ENCODE data around the gene QARS1. TPM values are rescaled to one million over a fixed set of nuclear protein-coding genes. Genes with fewer than 3 reads are reported as not detected.

Gene QARS1
- 100 to 1,000 TPM; 289 to 321 (median 300) TPM for polyA plus RNA-seq (ENCODE audit: insufficient read length in 3 of 3)
- long read RNA-seq, donor 1, transcript QARS-223 (4 exons, 679 nt): minor isoform, 11 of 52 reads
- long read RNA-seq, donor 1, transcript QARS-209 (23 exons, 2,362 nt): minor isoform, 5 of 52 reads
- long read RNA-seq, donor 1, transcript QARS-201 (24 exons, 2,827 nt): major isoform, 16 of 52 reads
- long read RNA-seq, donor 1, partial matches to known transcripts: 16 of 52 reads
- long read RNA-seq, donor 1, other reads (novel, unspliced or antisense): 0 of 52 reads
- long read RNA-seq, donor 2, transcript QARS-201 (24 exons, 2,827 nt): major isoform, 19 of 54 reads
- long read RNA-seq, donor 2, transcript QARS-223 (4 exons, 679 nt): minor isoform, 7 of 54 reads
- long read RNA-seq, donor 2, partial matches to known transcripts: 20 of 54 reads
- long read RNA-seq, donor 2, other reads (novel, unspliced or antisense): 0 of 54 reads
- long read RNA-seq, donor 3, transcript QARS-201 (24 exons, 2,827 nt): major isoform, 44 of 81 reads
- long read RNA-seq, donor 3, partial matches to known transcripts: 19 of 81 reads
- long read RNA-seq, donor 3, other reads (novel, unspliced or antisense): 6 of 81 reads
- long read RNA-seq, donor 4, transcript QARS-223 (4 exons, 679 nt): minor isoform, 6 of 92 reads
- long read RNA-seq, donor 4, transcript QARS-201 (24 exons, 2,827 nt): major isoform, 39 of 92 reads
- long read RNA-seq, donor 4, partial matches to known transcripts: 38 of 92 reads
- long read RNA-seq, donor 4, other reads (novel, unspliced or antisense): 0 of 92 reads
- long read RNA-seq, donor 5: 0 reads
- long read RNA-seq, donor 6, transcript QARS-201 (24 exons, 2,827 nt): major isoform, 24 of 73 reads
- long read RNA-seq, donor 6, transcript QARS-223 (4 exons, 679 nt): minor isoform, 10 of 73 reads
- long read RNA-seq, donor 6, partial matches to known transcripts: 33 of 73 reads
- long read RNA-seq, donor 6, other reads (novel, unspliced or antisense): 0 of 73 reads
- long read RNA-seq, donor 7, transcript QARS-223 (4 exons, 679 nt): minor isoform, 5 of 74 reads
- long read RNA-seq, donor 7, transcript QARS-201 (24 exons, 2,827 nt): major isoform, 30 of 74 reads
- long read RNA-seq, donor 7, partial matches to known transcripts: 29 of 74 reads
- long read RNA-seq, donor 7, other reads (novel, unspliced or antisense): 0 of 74 reads
- long read RNA-seq, donor 8, transcript QARS-201 (24 exons, 2,827 nt): major isoform, 52 of 169 reads
- long read RNA-seq, donor 8, transcript QARS-218 (2 exons, 600 nt): minor isoform, 9 of 169 reads
- long read RNA-seq, donor 8, transcript QARS-209 (23 exons, 2,362 nt): minor isoform, 5 of 169 reads
- long read RNA-seq, donor 8, transcript QARS-223 (4 exons, 679 nt): minor isoform, 19 of 169 reads
- long read RNA-seq, donor 8, partial matches to known transcripts: 74 of 169 reads
- long read RNA-seq, donor 8, other reads (novel, unspliced or antisense): 6 of 169 reads
- long read RNA-seq, donor 9, transcript QARS-201 (24 exons, 2,827 nt): major isoform, 25 of 61 reads
- long read RNA-seq, donor 9, partial matches to known transcripts: 26 of 61 reads
- long read RNA-seq, donor 9, other reads (novel, unspliced or antisense): 0 of 61 reads
- long read RNA-seq, donor 10, transcript QARS-201 (24 exons, 2,827 nt): major isoform, 26 of 71 reads
- long read RNA-seq, donor 10, transcript QARS-223 (4 exons, 679 nt): minor isoform, 6 of 71 reads
- long read RNA-seq, donor 10, partial matches to known transcripts: 33 of 71 reads
- long read RNA-seq, donor 10, other reads (novel, unspliced or antisense): 0 of 71 reads
- long read RNA-seq, donor 11, transcript QARS-201 (24 exons, 2,827 nt): major isoform, 30 of 69 reads
- long read RNA-seq, donor 11, partial matches to known transcripts: 32 of 69 reads
- long read RNA-seq, donor 11, other reads (novel, unspliced or antisense): 0 of 69 reads
- long read RNA-seq, donor 12, transcript QARS-201 (24 exons, 2,827 nt): major isoform, 8 of 33 reads
- long read RNA-seq, donor 12, partial matches to known transcripts: 13 of 33 reads
- long read RNA-seq, donor 12, other reads (novel, unspliced or antisense): 0 of 33 reads
- long read RNA-seq, donor 13, transcript QARS-201 (24 exons, 2,827 nt): major isoform, 36 of 133 reads
- long read RNA-seq, donor 13, transcript QARS-218 (2 exons, 600 nt): minor isoform, 6 of 133 reads
- long read RNA-seq, donor 13, transcript QARS-223 (4 exons, 679 nt): minor isoform, 12 of 133 reads
- long read RNA-seq, donor 13, partial matches to known transcripts: 66 of 133 reads
- long read RNA-seq, donor 13, other reads (novel, unspliced or antisense): 0 of 133 reads
- long read RNA-seq, donor 14, transcript QARS-201 (24 exons, 2,827 nt): major isoform, 28 of 42 reads
- long read RNA-seq, donor 14, partial matches to known transcripts: 7 of 42 reads
- long read RNA-seq, donor 14, other reads (novel, unspliced or antisense): 0 of 42 reads
- long read RNA-seq, donor 15, transcript QARS-201 (24 exons, 2,827 nt): major isoform, 19 of 47 reads
- long read RNA-seq, donor 15, partial matches to known transcripts: 19 of 47 reads
- long read RNA-seq, donor 15, other reads (novel, unspliced or antisense): 0 of 47 reads
- long read RNA-seq, donor 16, transcript QARS-201 (24 exons, 2,827 nt): major isoform, 68 of 279 reads
- long read RNA-seq, donor 16, transcript QARS-223 (4 exons, 679 nt): minor isoform, 17 of 279 reads
- long read RNA-seq, donor 16, partial matches to known transcripts: 168 of 279 reads
- long read RNA-seq, donor 16, other reads (novel, unspliced or antisense): 16 of 279 reads

DNA sequence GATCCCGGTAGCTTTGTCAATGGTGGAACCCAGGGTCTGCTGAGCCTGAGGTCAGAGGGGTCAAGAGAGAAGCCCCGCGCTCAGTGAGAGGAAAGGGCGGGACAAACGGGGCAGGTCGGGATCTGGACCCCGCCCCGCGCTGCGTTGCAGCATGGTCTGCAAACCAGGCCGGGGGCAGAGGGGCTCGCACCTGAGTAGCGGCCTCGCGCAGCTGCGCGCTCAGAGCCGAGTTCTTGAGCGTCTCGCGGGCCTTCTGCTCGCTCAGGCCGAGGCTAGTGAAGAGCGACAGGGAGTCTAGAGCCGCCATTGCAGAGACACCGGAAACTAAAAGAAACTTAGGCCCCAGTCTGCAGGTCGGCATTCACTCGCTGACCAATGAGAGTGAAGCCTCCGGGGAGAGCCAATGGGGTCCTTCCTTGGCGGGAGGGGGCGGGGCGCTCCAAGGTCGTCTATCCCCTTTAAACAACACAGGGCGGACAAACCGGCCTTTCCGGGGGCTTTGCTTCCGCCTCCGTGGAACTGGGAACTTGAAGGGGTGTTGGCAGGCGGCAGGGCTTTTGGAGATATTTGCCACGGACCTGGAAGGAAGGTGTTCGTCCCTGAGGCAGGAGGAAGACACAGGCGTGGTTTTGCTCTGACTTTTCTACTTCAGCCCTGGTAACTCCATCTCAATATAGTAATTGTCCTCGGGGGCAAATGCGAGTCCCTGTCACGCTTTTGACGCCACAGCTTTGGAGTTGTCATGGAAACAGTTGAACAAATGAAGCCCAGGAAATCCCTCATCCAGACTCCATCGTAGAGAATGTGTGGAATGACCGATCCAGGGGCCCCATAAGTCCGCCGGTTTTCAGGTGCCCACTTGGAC is at the start of gene QARS1:
TSS of gene QARS1 (minus strand) at position 331 of the 865 bp plus-strand sequence. CDS start at position 307, 24 bp downstream.
- peak; percentile 74 to 96 (median 89) for DNase-seq (ENCODE audit: extremely low read depth in 1 of 11, low read depth in 9 of 11, low spot score in 4 of 11)

DNA sequence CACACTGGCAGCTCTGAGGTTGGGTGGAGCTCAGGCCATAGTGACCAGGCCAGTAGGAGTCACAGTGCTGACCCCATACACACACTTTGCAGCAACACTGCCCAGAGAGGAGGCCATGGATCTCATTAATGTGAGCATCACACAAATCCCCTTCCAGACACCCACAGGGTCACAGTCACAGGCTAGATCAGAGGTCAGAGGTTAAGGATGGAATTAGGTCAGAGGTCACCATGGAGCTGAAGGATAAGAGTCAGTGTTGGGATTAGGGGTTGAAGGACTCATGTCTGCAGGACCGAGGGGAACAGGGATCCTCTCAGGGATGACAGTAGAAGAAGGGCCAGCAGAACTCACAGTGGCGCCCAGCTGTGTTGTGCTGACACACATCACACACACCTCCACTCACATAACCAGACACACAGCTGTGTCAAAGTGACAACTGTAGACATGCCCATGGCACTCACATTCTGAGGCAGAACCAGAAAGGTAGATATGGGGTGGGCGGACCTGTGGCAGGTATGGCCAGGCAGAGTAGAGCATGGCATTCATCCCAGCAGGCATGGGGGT is 48.9 kb upstream of the QARS1 start:
- DNase-seq (ENCODE audit: extremely low read depth in 1 of 11, low read depth in 9 of 11, low spot score in 4 of 11): no peak

DNA sequence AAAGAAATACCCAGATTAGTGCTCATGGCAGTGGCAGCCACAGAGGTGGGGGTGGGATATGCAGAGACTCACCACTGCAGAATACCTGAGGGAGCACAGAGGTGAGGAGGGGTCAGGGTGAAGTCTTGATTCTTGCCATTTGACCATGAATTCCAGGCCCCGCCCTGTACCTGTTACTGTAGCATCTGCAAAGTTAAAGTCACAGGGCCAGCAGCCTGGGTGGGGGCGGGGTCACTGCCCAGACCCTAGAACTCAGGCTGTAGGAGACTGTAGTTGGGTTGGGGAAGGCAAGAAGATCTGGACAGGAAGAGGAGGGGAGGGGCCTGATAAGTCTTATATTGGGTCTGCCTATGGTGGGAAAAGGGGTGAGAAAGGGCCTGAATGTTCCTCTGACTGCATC is 47.1 kb upstream of the QARS1 start:
- DNase-seq (ENCODE audit: extremely low read depth in 1 of 11, low read depth in 9 of 11, low spot score in 4 of 11): no peak

DNA sequence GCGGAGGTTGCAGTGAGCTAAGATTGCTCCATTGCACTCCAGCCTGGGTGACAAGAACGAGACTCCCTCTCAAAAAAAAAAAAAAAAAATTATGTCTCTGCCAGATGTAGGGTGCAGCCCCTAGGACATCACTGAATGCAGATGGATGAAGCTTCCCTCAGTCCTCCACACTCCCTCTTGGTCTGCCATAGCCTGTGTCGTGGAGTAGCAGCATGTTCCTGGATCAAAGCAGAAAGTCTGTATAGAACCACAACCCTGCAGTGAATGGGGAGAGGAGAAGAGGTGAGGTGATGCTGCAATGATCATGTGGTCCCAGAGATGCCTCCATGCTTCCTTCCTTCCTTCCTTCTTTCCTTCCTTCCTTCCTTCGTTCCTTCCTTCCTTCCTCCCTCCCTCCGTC is 43.6 kb upstream of the QARS1 start:
- DNase-seq (ENCODE audit: extremely low read depth in 1 of 11, low read depth in 9 of 11, low spot score in 4 of 11): no peak

DNA sequence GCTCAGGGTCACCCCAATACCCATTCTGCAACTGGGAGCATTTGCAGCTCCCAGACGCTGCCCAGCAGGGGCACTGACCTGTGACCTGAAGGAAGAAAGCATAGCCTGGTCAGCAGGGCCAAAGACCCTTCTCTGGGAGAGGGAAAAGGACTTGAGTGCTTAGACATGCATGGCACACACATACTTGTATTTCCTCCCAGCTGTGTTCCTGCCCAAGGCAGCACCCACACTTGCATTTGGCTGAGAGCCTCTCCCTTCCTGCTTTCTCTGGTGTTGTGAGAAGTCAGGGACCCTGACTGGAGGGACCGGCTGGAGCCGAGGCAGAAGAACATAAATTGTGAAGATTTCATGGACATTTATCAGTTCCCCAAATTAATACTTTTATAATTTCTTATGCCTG is 35.5 kb upstream of the QARS1 start:
- DNase-seq (ENCODE audit: extremely low read depth in 1 of 11, low read depth in 9 of 11, low spot score in 4 of 11): no peak

DNA sequence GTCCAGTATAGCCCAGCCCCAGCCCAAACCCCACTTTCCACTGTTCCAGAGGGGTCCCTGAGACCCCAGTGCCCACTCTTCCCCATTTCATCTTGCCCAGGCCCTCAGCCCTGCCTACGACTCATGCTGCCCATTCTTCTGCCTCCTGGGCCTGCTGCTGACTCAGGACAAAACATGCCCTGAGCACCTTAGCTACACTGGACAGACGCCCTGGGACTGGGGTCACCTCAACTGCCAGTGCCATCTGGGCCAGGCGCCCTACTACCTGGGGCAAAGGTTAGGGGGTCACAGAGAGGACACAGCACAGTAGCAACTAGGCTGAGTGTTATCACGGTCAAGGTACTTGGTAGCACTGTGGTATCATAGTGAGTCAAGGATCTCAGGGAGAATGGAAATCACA is 30.9 kb upstream of the QARS1 start:
- no peak for DNase-seq (ENCODE audit: extremely low read depth in 1 of 11, low read depth in 9 of 11, low spot score in 4 of 11)

DNA sequence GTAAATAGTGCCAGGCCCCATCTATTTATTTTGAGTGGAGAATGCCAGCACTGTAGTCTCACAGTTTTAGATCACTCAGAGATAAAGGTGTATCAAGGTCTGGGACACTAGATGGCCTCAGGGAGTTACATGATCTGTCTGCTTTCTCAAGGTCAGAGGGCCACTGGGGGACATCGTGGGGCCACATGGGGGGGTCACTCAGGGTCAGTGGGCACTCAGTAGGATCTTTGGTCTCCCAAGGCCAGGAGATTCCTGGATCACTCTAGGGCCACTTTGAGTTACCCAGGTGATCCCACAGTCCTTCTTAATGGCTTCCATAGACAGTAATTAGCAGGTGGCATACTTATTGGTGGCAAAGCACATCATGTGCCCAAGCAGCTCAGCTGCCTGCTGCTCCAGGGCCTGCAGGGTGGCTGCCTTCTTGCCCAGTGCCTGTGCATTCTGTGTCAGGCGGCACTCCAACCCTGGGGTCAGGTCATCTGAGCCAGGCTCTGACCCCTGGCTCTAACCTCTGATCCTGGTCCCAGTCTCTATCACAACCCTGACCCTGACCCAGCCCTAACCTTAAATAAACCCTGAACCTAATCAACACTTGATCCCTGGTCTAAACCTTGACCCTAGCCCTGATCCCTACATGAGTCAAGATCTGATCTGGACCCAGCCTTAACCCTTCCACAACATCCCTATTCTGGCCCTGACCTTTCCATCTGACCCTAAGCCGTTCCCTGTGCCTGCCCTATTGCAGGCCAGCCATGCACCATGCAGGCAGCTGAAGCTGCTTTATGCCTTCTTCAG is 30.1 kb upstream of the QARS1 start:
- DNase-seq (ENCODE audit: extremely low read depth in 1 of 11, low read depth in 9 of 11, low spot score in 4 of 11): no peak

DNA sequence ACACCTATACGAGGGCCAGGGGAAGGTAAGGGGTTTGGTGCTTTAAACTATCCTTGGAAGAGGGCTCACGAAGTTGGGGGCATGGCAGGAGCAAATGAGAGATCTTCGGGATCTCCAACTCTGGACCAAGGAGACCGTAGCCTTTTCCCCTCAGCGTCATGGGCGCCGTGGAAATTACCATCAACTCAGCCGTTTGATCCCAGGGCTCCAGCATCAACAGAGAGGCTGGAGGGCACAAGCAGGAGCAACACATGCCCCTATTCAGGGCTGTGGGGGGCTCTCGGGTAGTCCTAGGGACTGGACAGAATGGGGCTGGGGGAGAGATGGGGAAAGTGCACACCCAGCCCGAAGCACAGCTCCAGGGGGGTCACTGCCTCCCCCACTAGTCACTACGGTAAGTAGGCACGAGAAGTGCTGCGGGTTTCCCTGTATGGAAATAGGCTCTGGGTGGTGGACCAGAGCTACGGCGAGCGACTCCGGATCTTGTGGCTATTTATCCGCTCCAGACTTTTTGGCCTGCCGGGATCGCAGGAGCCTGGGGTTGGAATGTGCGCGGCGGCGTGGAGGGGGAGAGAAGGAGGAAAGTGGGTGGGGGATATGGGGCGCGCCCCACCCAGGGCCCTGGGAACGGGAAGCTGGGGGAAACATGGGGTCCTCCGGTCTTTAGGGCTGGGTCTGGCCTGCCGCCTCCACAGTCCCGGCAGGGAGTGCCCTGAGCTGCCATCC is 28.8 kb upstream of the QARS1 start:
- DNase-seq (ENCODE audit: extremely low read depth in 1 of 11, low read depth in 9 of 11, low spot score in 4 of 11): peak; percentile 66 to 92 (median 83)

DNA sequence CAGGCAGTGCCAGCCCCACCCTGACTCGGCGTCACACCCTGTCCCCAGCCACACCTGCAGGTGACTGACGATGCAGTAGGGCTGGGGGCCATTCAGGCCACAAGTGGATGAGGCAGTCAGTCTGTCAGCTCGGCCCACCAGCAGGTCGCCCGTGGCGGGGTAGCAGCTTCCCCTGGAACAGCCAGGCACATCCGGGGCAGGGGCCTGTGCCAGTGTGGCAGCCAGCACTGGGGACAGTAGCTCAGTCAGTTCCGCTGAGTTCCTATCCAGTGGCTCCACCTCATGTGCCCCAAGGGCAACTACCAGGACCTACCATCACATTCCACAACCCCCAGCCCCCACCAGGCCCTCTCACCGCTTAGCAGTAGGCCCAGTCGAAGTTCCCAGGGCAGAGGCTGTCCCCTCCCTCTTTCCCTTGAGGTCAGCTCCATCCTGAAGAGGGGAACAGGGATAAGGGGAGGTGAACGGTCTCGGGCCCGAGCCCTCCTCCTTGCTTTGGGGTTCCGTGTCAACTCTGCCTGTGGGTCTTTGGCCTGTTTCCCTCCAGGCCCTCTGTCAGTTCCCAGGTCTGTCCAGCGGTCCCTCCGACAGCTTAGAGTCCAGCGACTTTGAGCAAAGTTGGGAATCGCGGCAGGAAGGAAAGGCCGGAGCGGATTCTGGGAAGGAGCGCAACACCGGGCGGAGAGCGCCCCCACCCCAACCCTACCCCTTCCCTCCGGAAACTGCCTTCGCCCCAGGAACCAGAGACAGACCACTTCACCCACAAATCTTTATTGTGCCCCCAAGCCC is 28.1 kb upstream of the QARS1 start, which contains the start of gene LAMB2:
TSS of gene LAMB2 (minus strand) at position 614 of the 789 bp plus-strand sequence. CDS start at position 431, 183 bp downstream.
- DNase-seq (ENCODE audit: extremely low read depth in 1 of 11, low read depth in 9 of 11, low spot score in 4 of 11): peak; percentile 46 to 87 (median 73)

DNA sequence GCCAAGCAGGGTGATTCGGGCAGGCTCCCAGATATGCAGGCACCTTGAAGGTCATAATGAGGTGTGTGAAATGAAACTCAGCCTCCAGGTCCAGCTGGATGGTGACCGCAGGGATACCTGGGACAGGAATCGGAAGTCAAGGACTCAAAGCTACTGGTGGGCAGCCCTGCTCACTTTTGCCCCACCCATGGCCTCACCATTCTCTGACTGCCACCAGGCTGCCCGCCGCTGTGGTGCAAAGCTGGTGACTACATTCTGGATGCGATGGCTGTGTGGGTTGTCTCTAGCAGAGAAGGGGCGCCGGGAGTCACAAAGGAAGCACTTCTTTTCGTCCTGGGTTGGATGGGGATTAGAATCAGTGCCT is 27.5 kb upstream of the QARS1 start:
- no peak for DNase-seq (ENCODE audit: extremely low read depth in 1 of 11, low read depth in 9 of 11, low spot score in 4 of 11)

DNA sequence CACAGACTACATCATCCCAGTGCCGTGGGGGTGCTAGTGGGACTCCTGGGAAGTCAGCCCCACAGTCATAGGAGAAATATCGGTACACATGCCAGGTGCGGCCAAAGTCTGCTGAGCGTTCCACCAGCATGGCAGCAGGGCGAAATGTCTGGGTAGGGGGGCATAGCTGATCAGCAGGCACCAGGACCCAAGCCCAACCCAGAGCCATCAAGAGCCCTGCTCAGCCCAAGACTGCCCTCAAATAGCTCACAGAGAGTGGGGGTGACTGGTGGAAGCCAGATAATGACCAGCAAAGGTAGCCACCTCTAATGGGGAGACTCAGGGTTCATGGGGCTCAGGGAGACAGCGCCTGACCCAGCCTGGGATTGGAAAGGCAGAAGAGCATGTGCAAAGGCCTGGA is 27.0 kb upstream of the QARS1 start:
- DNase-seq (ENCODE audit: extremely low read depth in 1 of 11, low read depth in 9 of 11, low spot score in 4 of 11): no peak

DNA sequence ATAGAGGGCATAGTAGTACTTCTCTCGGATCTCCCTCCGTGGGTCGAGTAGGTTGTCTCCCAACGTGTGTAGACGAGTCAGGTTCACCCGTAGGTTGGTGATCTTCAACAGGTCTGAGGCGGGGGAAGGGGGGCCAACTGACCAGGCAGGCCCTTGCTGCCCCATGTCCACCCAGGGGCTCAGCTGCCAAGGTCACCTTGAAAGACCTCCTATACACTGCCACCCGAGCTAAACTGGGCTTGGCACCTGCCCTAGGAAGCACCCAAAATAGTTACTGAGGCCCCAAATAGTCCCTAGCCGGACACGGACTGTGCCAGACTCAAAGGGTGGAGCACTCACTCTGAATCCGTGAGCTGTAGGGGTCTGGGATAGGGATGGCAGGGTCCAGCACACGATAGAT is 26.5 kb upstream of the QARS1 start:
- no peak for DNase-seq (ENCODE audit: extremely low read depth in 1 of 11, low read depth in 9 of 11, low spot score in 4 of 11)
